ENCODE measurements around the gene TMEM212.

DNA sequence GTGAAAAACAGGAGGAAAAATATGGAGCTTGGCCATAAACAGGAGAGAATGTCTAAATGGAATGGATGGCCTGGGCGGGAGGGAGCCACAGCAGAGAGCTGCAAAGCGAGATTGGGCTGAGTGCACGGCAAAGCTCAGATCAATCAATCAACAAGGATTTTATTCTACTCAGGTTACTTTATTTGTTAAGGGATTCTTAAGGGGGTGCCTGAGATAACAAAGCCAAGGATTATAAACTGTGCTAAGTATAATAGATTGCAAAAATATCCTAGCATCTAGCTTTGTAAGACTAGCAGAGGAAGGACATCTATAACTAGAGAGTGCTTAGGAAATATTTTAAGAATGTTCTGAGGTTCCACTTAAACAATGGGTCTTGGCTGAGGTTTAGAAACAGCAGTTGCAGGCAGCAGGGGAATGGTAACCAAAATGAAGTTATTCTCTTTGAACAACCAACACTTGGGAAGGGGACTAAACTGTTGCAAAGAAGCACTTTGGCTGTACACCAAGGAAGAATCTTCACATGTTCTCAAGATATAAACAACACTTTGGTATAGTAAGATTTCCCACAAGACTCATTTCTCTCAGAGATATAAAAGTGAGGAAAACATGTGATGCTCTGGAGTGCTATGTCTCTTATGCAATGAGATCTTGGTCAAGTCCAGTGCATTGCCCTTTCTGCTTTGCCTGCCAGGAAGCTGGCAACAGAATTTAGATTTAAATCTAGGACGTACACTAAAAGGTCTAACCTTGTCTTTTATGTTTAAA lies 35.5 kb downstream of the TMEM212 start:
- TF ChIP-seq EP300 (IDR thresholded peaks at IDR 0.05) (no peak), POLR2A (IDR thresholded peaks at IDR 0.05) (no peak)
- TF ChIP-seq, protein P1, sequence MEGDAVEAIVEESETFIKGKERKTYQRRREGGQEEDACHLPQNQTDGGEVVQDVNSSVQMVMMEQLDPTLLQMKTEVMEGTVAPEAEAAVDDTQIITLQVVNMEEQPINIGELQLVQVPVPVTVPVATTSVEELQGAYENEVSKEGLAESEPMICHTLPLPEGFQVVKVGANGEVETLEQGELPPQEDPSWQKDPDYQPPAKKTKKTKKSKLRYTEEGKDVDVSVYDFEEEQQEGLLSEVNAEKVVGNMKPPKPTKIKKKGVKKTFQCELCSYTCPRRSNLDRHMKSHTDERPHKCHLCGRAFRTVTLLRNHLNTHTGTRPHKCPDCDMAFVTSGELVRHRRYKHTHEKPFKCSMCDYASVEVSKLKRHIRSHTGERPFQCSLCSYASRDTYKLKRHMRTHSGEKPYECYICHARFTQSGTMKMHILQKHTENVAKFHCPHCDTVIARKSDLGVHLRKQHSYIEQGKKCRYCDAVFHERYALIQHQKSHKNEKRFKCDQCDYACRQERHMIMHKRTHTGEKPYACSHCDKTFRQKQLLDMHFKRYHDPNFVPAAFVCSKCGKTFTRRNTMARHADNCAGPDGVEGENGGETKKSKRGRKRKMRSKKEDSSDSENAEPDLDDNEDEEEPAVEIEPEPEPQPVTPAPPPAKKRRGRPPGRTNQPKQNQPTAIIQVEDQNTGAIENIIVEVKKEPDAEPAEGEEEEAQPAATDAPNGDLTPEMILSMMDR (IDR thresholded peaks at IDR 0.05), result no peak

Measured in sigmoid colon (tissue), 4 donors.